Activated CD4-positive, alpha-beta T cell treated with anti-CD3 and anti-CD28 coated beads, Interleukin-2, amount 10 ng/mL, durations not matched to agents 7 days and 5 days (primary cell): Measurements from ENCODE around the gene CCIN. TPM values are rescaled to one million over a fixed set of nuclear protein-coding genes. Genes with fewer than 3 reads are reported as not detected.

Experiments
- CTCF ChIA-PET: fragments of 350-600 bp; sonication (Branson Sonifier 250); formaldehyde crosslinking; loops from one replicate; lab custom pipeline; 2021; ENCODE audit warnings: antibody characterized with exemption; lab: Charles Lee
- POLR2A ChIA-PET: fragments of 350-600 bp; sonication (Branson Sonifier 250); formaldehyde crosslinking; loops from one replicate; lab custom pipeline; 2021; ENCODE audit warnings: antibody characterized with exemption; lab: Charles Lee
- DNase-seq: peaks from one replicate; pipeline ENCODE4 v3.0.0-alpha.2; 2020
- H3K27ac Mint-ChIP-seq: one replicate; pipeline ENCODE4 v1.8.0; 2021; ENCODE audit warnings: mild to moderate bottlenecking, moderate library complexity, mixed read lengths
- H3K27me3 Mint-ChIP-seq: one replicate; pipeline ENCODE4 v1.8.0; 2021; ENCODE audit warnings: mixed read lengths
- H3K36me3 Mint-ChIP-seq: one replicate; pipeline ENCODE4 v1.8.0; 2021; ENCODE audit warnings: low read depth, mixed read lengths
- H3K4me1 Mint-ChIP-seq: one replicate; pipeline ENCODE4 v1.8.0; 2021; ENCODE audit warnings: mixed read lengths
- H3K4me3 Mint-ChIP-seq: one replicate; pipeline ENCODE4 v1.8.0; 2021; ENCODE audit warnings: mild to moderate bottlenecking, moderate library complexity, mixed read lengths
- H3K9me3 Mint-ChIP-seq: one replicate; pipeline ENCODE4 v1.8.0; 2021; ENCODE audit warnings: mixed read lengths
- total RNA-seq, 2 experiments: library from RNA; stranded (reverse); gene quantifications; one replicate each; pipeline ENCODE4 v1.2.3, GENCODE V29; 2021

Gene CCIN
- total RNA-seq, 2 experiments from 2014 or later = 0.17 TPM; not detected in 1

GRCh38 chr9:36207546-36208012 lies 38.4 kb downstream of the CCIN start:
- peak overlapping the region; percentile 74 for H3K27ac Mint-ChIP-seq
- CTCF ChIA-PET = interaction anchor here (0.7 to 1.5 kb wide), 4 partner anchors 9 to 39 kb away, joined by 3 to 4 read pairs (median 4); partner anchors contain the start of gene CLTA
- no peak for DNase-seq

GRCh38 chr9:36208521-36209253 lies 39.5 kb downstream of the CCIN start:
- CTCF ChIA-PET = interaction anchor here (0.9 to 3.4 kb wide), 3 partner anchors 9 to 40 kb away, joined by 4 to 14 read pairs (median 5); partner anchors contain the start of gene CLTA
- POLR2A ChIA-PET = no interaction called here
- DNase-seq = no peak
- H3K4me3 Mint-ChIP-seq = no peak overlapping the region
- H3K4me1 Mint-ChIP-seq = peaks cover 54% of the 10 kb centered on the region
- peaks cover 80% of the 10 kb centered on the region for H3K36me3 Mint-ChIP-seq
- H3K27me3 Mint-ChIP-seq = no peaks in the 10 kb centered on the region
- H3K9me3 Mint-ChIP-seq = no peaks in the 10 kb centered on the region
- H3K27ac Mint-ChIP-seq = peak overlapping the region; percentile 74

More at GRCh38 chr9:36207546-36208012, 38.4 kb downstream of the CCIN start:
- H3K4me1 Mint-ChIP-seq = peaks cover 55% of the 10 kb centered on the region
- no peaks in the 10 kb centered on the region for H3K9me3 Mint-ChIP-seq
- no peak overlapping the region for H3K4me3 Mint-ChIP-seq
- no peaks in the 10 kb centered on the region for H3K27me3 Mint-ChIP-seq
- peaks cover 81% of the 10 kb centered on the region for H3K36me3 Mint-ChIP-seq
- POLR2A ChIA-PET = no interaction called here

DNA sequence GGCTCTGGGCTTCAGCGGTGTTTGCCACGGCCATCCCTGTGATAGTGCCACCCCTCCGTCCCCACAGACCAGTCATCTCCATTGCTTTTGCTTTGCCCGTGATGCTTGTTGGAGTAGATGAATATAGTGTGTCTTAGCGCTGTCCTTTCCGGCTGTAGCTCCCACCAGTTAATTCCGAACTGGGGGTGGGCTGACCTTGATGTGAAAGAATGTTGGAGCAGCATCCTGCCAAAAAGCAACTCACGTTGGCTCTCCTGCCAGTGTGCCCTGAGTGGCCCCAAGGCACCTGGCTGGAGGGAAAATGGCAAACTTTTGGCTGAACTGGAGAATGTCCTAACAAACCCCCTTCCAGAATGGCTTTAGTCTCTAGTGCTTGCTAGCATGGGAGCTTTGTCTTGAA lies 41.5 kb downstream of the CCIN start:
- DNase-seq = no peak
- Mint-ChIP-seq H3K4me1 (peaks cover 61% of the 10 kb centered on the region), H3K9me3 (no peaks in the 10 kb centered on the region), H3K27ac (no peak overlapping the region), H3K27me3 (no peaks in the 10 kb centered on the region), H3K4me3 (no peak overlapping the region), H3K36me3 (peaks cover 77% of the 10 kb centered on the region)
- ChIA-PET POLR2A (no interaction called here), CTCF (interaction anchor here (0.8 to 3.4 kb wide), 4 partner anchors 10 to 38 kb away, joined by 3 to 14 read pairs (median 4); partner anchors contain the start of gene CLTA)

DNA sequence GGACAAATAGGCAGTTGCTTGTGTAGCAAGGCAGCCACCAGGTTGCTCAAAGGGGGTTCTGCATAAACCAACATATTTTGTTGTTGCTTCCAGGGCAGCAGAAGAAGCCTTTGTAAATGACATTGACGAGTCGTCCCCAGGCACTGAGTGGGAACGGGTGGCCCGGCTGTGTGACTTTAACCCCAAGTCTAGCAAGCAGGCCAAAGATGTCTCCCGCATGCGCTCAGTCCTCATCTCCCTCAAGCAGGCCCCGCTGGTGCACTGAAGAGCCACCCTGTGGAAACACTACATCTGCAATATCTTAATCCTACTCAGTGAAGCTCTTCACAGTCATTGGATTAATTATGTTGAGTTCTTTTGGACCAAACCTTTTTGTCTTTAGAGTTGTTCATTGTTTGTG lies 42.3 kb downstream of the CCIN start:
- POLR2A ChIA-PET = no interaction called here
- Mint-ChIP-seq H3K9me3 (no peaks in the 10 kb centered on the region), H3K36me3 (peaks cover 74% of the 10 kb centered on the region), H3K27me3 (no peaks in the 10 kb centered on the region), H3K4me3 (no peak overlapping the region), H3K4me1 (peaks cover 61% of the 10 kb centered on the region), H3K27ac (no peak overlapping the region)
- no peak for DNase-seq
- CTCF ChIA-PET = interaction anchor here (1.7 to 3.4 kb wide), 2 partner anchors 17 to 21 kb away, joined by 3 to 14 read pairs; partner anchors contain the start of gene CLTA

GRCh38 chr9:36213387-36213786 lies 44.2 kb downstream of the CCIN start:
- no peak for DNase-seq
- POLR2A ChIA-PET = interaction anchor here (0.6 kb wide), 1 partner anchor 176 kb away, joined by 8 read pairs; no protein-coding TSS in a partner anchor
- peaks cover 77% of the 10 kb centered on the region for H3K36me3 Mint-ChIP-seq

DNA sequence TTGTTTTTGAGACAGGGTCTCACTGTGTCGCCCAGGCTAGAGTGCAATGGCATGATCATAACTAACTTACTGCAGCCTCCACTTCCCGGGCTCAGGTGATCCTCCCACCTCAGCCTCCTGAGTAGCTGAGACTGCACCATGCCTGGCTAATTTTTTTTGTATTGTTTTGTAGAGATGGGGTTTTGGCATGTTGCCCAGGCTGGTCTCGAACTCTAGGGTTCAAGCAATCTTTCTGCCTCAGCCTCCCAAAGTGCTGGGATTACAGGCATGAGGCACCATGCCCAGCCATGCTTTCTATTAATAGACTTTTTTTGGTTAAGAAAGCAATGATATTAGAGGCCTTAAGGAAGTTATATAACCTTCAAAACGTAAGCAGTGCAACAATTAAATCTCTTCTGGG lies 44.8 kb downstream of the CCIN start:
- H3K4me3 Mint-ChIP-seq = no peak overlapping the region
- no peaks in the 10 kb centered on the region for H3K9me3 Mint-ChIP-seq
- peaks cover 64% of the 10 kb centered on the region for H3K4me1 Mint-ChIP-seq
- no peaks in the 10 kb centered on the region for H3K27me3 Mint-ChIP-seq
- CTCF ChIA-PET = interaction anchor here (0.6 to 1.5 kb wide), 2 partner anchors 24 to 226 kb away, joined by 3 to 4 read pairs; no protein-coding TSS in a partner anchor
- peaks cover 76% of the 10 kb centered on the region for H3K36me3 Mint-ChIP-seq
- H3K27ac Mint-ChIP-seq = no peak overlapping the region
- DNase-seq = no peak
- POLR2A ChIA-PET = interaction anchor here (0.6 kb wide), 1 partner anchor 176 kb away, joined by 8 read pairs; no protein-coding TSS in a partner anchor

More at GRCh38 chr9:36213387-36213786, 44.2 kb downstream of the CCIN start:
- Mint-ChIP-seq H3K4me1 (peaks cover 62% of the 10 kb centered on the region), H3K27me3 (no peaks in the 10 kb centered on the region), H3K9me3 (no peaks in the 10 kb centered on the region), H3K4me3 (no peak overlapping the region), H3K27ac (peak overlapping the region; percentile 13)
- CTCF ChIA-PET = interaction anchor here (0.6 to 1.5 kb wide), 6 partner anchors 9 to 251 kb away, joined by 3 to 4 read pairs (median 3); no protein-coding TSS in a partner anchor

- CTCF ChIA-PET = interaction anchor here (0.6 kb wide), 1 partner anchor 86 kb away, joined by 4 read pairs; no protein-coding TSS in a partner anchor
- no peak overlapping the region for H3K4me3 Mint-ChIP-seq
Measured at GRCh38 chr9:36214571-36214970, 45.4 kb downstream of the CCIN start.

DNA sequence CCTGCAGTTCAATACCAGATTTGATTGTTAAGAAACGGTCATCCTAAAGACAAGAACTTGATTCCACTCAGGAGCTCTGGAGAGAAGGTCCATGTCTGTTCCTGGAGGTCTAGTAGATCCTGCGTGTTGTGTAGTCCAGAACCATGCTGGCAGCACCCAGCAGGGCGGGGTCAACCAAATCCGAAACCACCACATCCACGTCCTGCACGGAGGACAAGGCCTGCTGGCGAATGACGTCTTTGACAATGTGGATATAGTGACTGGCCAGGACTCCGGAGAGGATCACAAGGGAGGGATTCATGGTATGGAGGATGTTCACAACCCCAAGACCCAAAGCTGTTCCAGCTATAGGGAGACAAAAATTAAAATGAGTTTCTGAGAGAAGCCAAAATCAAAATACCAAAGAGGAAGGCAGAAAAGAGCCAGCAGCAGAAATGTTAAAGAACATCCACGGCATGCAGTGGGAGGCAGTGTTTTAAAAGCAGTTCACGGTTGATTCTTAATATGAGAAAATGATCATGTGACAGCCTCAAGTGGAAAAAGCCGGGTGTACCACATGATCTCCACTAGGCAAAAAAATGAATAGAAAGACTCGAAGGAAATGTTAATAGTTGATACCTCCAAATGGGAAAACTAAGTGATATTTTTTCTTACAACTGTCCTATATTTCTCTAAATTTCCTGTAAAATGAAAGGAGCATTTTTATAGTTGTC lies 48.2 kb downstream of the CCIN start:
- Mint-ChIP-seq H3K9me3 (peaks cover 2% of the 10 kb centered on the region), H3K27ac (peak overlapping the region; percentile 81), H3K27me3 (no peaks in the 10 kb centered on the region), H3K4me1 (peaks cover 56% of the 10 kb centered on the region), H3K4me3 (peak overlapping the region; percentile 24), H3K36me3 (peaks cover 75% of the 10 kb centered on the region)
- no peak for DNase-seq
- POLR2A ChIA-PET = no interaction called here
- CTCF ChIA-PET = interaction anchor here (1.3 to 2.0 kb wide), 3 partner anchors 10 to 26 kb away, joined by 4 to 7 read pairs (median 6); partner anchors contain the start of gene CLTA

More at GRCh38 chr9:36214571-36214970, 45.4 kb downstream of the CCIN start:
- Mint-ChIP-seq H3K27me3 (no peaks in the 10 kb centered on the region), H3K36me3 (peaks cover 81% of the 10 kb centered on the region), H3K27ac (no peak overlapping the region), H3K4me1 (peaks cover 64% of the 10 kb centered on the region), H3K9me3 (no peaks in the 10 kb centered on the region)
- DNase-seq = no peak
- POLR2A ChIA-PET = no interaction called here

DNA sequence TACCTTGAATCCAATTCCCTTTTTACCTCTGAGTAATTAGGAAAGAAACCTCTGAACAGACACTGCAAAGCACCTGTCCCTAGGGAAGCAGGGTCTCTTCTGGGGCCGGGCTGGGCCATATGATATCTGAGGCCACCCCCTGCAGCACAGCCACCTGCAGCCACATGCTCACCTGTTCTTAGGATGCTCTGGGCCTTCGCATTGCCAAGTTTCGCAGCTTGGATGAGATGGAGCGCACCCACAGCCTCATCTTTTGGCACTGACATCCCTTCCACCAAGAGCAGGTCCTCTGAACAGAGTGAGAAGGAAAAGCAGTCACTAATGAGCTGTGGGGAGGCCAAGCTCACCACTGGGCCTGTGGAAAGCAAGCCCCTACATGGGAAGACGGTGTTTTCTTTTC lies 48.8 kb downstream of the CCIN start:
- H3K27me3 Mint-ChIP-seq = no peaks in the 10 kb centered on the region
- H3K27ac Mint-ChIP-seq = peak overlapping the region; percentile 81
- H3K4me3 Mint-ChIP-seq = peak overlapping the region; percentile 1
- ChIA-PET POLR2A (no interaction called here), CTCF (interaction anchor here (0.8 to 2.0 kb wide), 3 partner anchors 11 to 27 kb away, joined by 3 to 7 read pairs (median 6); partner anchors contain the start of gene CLTA)
- peaks cover 8% of the 10 kb centered on the region for H3K9me3 Mint-ChIP-seq
- H3K36me3 Mint-ChIP-seq = peaks cover 78% of the 10 kb centered on the region
- DNase-seq = no peak
- peaks cover 55% of the 10 kb centered on the region for H3K4me1 Mint-ChIP-seq

DNA sequence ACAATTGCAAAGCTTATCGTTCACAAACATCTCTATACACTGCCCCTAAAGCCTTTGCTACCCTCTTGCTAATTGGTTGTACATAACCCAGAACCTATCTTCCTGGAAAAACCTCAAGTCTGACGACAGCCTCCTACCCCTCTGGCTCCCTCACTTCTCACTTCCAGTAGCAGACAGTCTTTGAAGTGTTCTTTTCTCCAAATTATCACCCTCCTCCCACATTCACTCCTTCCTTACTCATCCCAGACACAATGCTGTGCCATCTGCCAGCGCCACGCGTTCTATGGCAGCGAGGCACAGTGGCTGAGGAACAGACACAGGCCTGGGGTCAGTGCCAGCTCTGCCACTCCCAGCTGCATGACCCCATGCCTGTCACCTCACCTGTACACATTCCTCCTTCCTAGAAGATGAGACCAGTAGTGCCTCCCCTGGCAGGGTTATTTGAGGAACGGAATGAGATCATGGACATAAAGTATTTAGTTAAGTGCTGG lies 49.3 kb downstream of the CCIN start:
- peaks cover 78% of the 10 kb centered on the region for H3K36me3 Mint-ChIP-seq
- peaks cover 11% of the 10 kb centered on the region for H3K9me3 Mint-ChIP-seq
- POLR2A ChIA-PET = no interaction called here
- peak; percentile 43 for DNase-seq
- CTCF ChIA-PET = interaction anchor here (0.8 to 2.0 kb wide), 3 partner anchors 10 to 28 kb away, joined by 3 to 7 read pairs (median 6); partner anchors contain the start of gene CLTA
- peak overlapping the region; percentile 1 for H3K4me3 Mint-ChIP-seq
- H3K27ac Mint-ChIP-seq = peak overlapping the region; percentile 81
- H3K4me1 Mint-ChIP-seq = peaks cover 52% of the 10 kb centered on the region
- H3K27me3 Mint-ChIP-seq = no peaks in the 10 kb centered on the region
